Omental fat pad (tissue), 4 donors: ENCODE measurements around the gene WDR70. TPM values are rescaled to one million over a fixed set of nuclear protein-coding genes. Genes with fewer than 3 reads are reported as not detected.

Experiments
- ATAC-seq: fragments of 150-250 bp; one replicate; pipeline ENCODE4 v1.9.1; 2016; ENCODE audit warnings: mild to moderate bottlenecking, moderate library complexity; ENCODE audit not compliant: low FRiP score
- DNase-seq: peaks from one replicate; pipeline ENCODE4 v3.0.0-alpha.2; 2019; ENCODE audit warnings: low spot score
- total RNA-seq, 4 donors: library from RNA; depleted of rRNA; stranded (reverse); fragments of >200 nt; gene quantifications; one replicate each; pipeline ENCODE4 v1.1.0, GENCODE V29; 2016
- TF ChIP-seq, protein P1 (sequence below), 3 donors: fragments of 450-650 bp; IDR thresholded peaks; one replicate each; pipeline ENCODE4 v1.5.1; 2016 to 2017; ENCODE audit warnings: antibody characterized with exemption in 3 of 3, mild to moderate bottlenecking in 3 of 3, moderate library complexity in 2 of 3

Gene WDR70
- total RNA-seq, 4 donors from 2014 or later = 17.4 to 37.7 (median 24.0) TPM

DNA sequence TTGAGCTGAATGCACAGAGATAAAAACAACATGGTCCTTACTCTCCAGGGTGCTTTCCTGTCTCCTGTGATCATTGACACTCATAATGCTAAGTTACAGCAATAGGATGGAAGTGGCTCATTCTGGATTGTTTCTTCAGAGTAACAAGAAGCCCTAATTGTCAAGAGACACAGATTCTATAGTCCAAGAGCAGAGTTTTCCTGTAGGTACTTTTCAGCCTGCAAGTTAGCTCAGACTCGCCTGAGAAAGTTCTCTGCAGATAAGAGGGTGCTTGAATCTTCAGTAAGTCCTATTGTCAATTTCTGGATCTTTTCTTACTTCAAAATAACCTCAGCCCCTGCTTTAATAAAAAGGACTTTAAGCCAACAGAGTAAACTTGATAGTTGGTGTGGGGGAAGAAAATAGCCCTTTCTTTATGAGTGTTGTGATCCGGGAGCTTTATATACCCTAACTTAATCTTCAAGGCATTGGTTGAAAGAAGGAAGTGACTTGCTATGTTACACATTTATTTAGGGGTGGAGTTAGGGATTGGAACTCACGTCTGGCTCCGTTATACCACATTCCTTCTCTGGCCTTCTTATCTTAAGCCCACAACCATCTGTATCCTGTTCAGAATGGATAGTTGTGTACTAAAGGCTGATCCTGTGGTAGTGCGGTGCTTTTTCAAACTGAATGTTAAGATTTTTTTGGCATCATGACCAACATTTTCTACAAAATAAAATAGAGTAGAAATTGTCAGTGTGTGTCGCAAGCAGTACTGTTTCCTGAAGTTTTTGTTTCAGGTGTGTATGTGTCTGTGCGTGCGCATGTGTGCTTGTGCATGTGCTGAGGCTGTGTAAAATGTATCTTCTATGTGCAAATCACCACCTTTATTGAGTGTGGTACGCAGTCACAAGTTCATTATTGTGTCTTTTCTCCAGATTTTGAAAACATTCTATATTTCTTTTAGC, 173.9 kb downstream of the WDR70 start:
- TF ChIP-seq, protein P1, sequence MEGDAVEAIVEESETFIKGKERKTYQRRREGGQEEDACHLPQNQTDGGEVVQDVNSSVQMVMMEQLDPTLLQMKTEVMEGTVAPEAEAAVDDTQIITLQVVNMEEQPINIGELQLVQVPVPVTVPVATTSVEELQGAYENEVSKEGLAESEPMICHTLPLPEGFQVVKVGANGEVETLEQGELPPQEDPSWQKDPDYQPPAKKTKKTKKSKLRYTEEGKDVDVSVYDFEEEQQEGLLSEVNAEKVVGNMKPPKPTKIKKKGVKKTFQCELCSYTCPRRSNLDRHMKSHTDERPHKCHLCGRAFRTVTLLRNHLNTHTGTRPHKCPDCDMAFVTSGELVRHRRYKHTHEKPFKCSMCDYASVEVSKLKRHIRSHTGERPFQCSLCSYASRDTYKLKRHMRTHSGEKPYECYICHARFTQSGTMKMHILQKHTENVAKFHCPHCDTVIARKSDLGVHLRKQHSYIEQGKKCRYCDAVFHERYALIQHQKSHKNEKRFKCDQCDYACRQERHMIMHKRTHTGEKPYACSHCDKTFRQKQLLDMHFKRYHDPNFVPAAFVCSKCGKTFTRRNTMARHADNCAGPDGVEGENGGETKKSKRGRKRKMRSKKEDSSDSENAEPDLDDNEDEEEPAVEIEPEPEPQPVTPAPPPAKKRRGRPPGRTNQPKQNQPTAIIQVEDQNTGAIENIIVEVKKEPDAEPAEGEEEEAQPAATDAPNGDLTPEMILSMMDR (IDR thresholded peaks at IDR 0.05) = no peak
- ATAC-seq (no peak), DNase-seq (no peak)

GRCh38 chr5:37553720-37554404, 174.7 kb downstream of the WDR70 start:
- no peak for ATAC-seq
- TF ChIP-seq, protein P1 (IDR thresholded peaks at IDR 0.05) = no peak
- no peak for DNase-seq

- no peak for DNase-seq
- no peak for ATAC-seq
- TF ChIP-seq, protein P1 (IDR thresholded peaks at IDR 0.05) = no peak
Measured at GRCh38 chr5:37554405-37554739, 175.3 kb downstream of the WDR70 start.

DNA sequence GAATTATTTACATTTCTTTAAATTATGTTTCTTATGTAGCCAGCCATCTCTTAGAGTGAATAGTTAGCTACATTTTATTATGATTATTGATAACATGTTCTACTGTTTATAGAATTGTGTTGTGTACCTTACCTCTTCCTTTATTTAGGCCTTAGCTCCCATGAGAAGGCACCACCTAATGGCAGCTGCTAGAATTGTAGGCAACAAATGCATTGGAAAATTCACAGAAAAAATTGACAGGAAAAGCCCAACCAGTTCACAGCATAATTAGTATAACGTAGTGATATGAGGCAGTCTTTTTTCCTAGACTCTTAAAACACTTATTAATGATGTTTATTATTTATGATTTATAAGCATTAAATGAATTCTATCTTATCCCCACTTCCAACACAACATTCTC, 175.8 kb downstream of the WDR70 start:
- DNase-seq (no peak), ATAC-seq (no peak)
- TF ChIP-seq, protein P1 (IDR thresholded peaks at IDR 0.05) = no peak

DNA sequence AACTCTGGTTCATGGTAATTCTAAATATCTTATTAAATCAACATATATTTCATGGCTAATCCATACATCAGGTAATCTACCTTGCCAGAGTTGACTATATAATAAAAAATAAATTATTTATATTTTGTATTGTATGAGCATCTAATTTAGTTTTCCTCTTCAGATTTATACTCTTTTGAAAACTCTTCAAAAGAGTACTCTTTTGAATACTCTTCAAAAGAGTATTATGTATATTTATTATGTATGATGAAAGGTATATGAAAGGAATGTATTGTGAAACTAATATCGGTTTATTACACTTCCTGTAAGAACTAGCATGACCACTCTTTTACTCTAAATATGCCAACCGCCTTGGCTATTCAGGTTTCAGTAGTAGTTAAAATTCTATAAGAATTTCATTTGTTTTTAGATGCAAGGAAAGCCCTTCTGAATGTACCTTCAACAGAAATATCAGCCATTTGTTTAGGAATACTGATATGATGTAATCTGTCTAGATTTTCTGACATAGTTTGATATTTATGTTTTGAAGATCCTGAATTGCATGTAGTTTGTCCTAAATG, 178.7 kb downstream of the WDR70 start:
- no peak for ATAC-seq
- TF ChIP-seq, protein P1 (IDR thresholded peaks at IDR 0.05) = no peak
- DNase-seq = no peak

DNA sequence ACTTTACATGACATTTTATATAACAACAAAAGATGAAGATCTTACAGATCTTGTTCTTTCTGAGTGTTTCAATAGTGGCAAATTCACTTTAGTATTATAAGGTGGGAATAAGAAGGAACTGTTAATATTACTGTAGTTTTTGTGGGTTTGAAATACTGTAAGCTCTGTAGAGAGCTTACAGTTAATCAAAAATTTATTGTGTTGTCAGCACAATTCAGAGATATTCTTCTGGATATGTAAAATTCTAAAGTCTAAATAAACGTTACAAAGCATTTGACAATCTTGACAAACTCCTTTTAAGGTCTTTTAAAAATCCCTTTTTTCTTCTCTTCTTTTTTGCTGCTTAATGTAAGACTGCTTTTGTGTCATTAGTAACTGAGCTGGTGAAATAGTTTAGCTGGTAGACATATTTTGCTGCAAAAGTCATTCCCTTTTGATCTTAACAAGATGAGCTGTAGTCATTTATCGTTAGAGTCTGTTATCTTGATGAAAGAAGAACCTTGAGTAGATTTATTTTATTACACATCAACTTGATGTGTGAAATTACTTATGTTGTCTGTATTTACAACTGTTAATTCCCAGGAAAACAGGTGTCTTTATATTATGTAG, 186.0 kb downstream of the WDR70 start:
- TF ChIP-seq, protein P1 (IDR thresholded peaks at IDR 0.05) = no peak
- no peak for ATAC-seq
- DNase-seq = no peak
